HepG2 (cell line): Measurements from ENCODE around the gene EPHX1. TPM values are rescaled to one million over a fixed set of nuclear protein-coding genes. Genes with fewer than 3 reads are reported as not detected.

ENCODE experiments used
- ASH2L ChIP-seq: fragments of 300-600, 200-600 bp; sonication (generic); IDR thresholded peaks from 2 replicates; pipeline ENCODE4 v1.7.0; 2017; ENCODE audit warnings: low read depth, mild to moderate bottlenecking, moderate library complexity, mixed read lengths, low read length; ENCODE audit not compliant: insufficient read length
- CEBPB ChIP-seq: IDR thresholded peaks from 2 replicates; pipeline ENCODE4 v1.6.1; 2011; ENCODE audit warnings: low read depth, low read length, improper control_type of control experiment, borderline replicate concordance
- HDAC1 ChIP-seq: sonication (generic); formaldehyde crosslinking; IDR thresholded peaks from 2 replicates; pipeline ENCODE4 v1.5.1; 2020; ENCODE audit warnings: mild to moderate bottlenecking, missing genetic modification reagents
- HOXA3 ChIP-seq: sonication (generic); formaldehyde crosslinking; IDR thresholded peaks from 2 replicates; pipeline ENCODE4 v1.5.0; 2020; ENCODE audit warnings: missing genetic modification reagents
- ISX ChIP-seq: sonication (generic); formaldehyde crosslinking; conservative IDR thresholded peaks from 2 replicates; pipeline ENCODE4 v1.5.0; 2020; ENCODE audit warnings: missing genetic modification reagents
- NFE2L1 ChIP-seq: sonication (generic); formaldehyde crosslinking; IDR thresholded peaks from 2 replicates; pipeline ENCODE4 v1.4.0; 2020; ENCODE audit warnings: missing genetic modification reagents, mild to moderate bottlenecking, borderline replicate concordance
- ZBTB3 ChIP-seq: sonication (generic); formaldehyde crosslinking; IDR thresholded peaks from 2 replicates; pipeline ENCODE4 v1.4.0; 2020; ENCODE audit warnings: low read depth, mild to moderate bottlenecking, moderate library complexity, missing genetic modification reagents, borderline replicate concordance
- ZFAT ChIP-seq: sonication (generic); formaldehyde crosslinking; conservative IDR thresholded peaks from 2 replicates; pipeline ENCODE4 v1.8.1; 2023; ENCODE audit warnings: missing genetic modification reagents, inconsistent platforms
- ZNF333 ChIP-seq: sonication (generic); formaldehyde crosslinking; IDR thresholded peaks from 2 replicates; pipeline ENCODE4 v1.4.0; 2020; ENCODE audit warnings: mild to moderate bottlenecking, missing genetic modification reagents, borderline replicate concordance
- ZNF768 ChIP-seq: sonication (generic); formaldehyde crosslinking; IDR thresholded peaks from 2 replicates; pipeline ENCODE4 v1.4.0; 2020; ENCODE audit warnings: missing genetic modification reagents
- polyA plus RNA-seq, 8 experiments: library from polyadenylated mRNA; depleted of rRNA in 3 of 8; stranded (reverse) in 7 of 8; unstranded in 1 of 8; fragments of >200 nt; fragmentation: Illumina TruSeq in 4 of 8; extraction: Trizol in 4 of 8; gene quantifications; 2 replicates each; pipeline versions ENCODE4 v1.2.1 to v1.2.3, GENCODE V29; 2011 to 2016; ENCODE audit warnings: low read depth in 4 of 8, missing spikeins in 1 of 8, mixed read lengths in 1 of 8; ENCODE audit not compliant: insufficient read depth in 1 of 8
- total RNA-seq, 5 experiments: library from RNA; depleted of rRNA; stranded (reverse); fragments of >200 nt; fragmentation: Illumina TruSeq; extraction: Trizol; gene quantifications; 2 replicates each; pipeline ENCODE4 v1.2.3, GENCODE V29; 2016; ENCODE audit warnings: low read depth in 1 of 5
- TF ChIP-seq, protein P1 (sequence below): sonication (generic); formaldehyde crosslinking; IDR thresholded peaks from 2 replicates; pipeline ENCODE4 v1.5.1; 2020; ENCODE audit warnings: mild to moderate bottlenecking, missing genetic modification reagents, borderline replicate concordance
- TF ChIP-seq, protein P2 (sequence below): sonication (generic); formaldehyde crosslinking; IDR thresholded peaks from 2 replicates; pipeline ENCODE4 v1.5.1; 2020; ENCODE audit warnings: missing genetic modification reagents, mild to moderate bottlenecking, borderline replicate concordance
- TF ChIP-seq, protein P3 (sequence below): sonication (generic); formaldehyde crosslinking; IDR thresholded peaks from 2 replicates; pipeline ENCODE4 v1.4.0; 2020; ENCODE audit warnings: missing genetic modification reagents
- TF ChIP-seq, protein P4 (sequence below), 2 experiments: sonication (generic) in 1 of 2; formaldehyde crosslinking in 1 of 2; IDR thresholded peaks; 2 replicates each; pipeline versions ENCODE4 v1.4.0 to v1.6.1; 2018 to 2020; ENCODE audit warnings: missing genetic modification reagents in 2 of 2, borderline replicate concordance in 1 of 2, low read depth in 1 of 2, mild to moderate bottlenecking in 1 of 2, missing biosample characterization in 1 of 2
- TF ChIP-seq, protein P5 (sequence below): sonication (generic); formaldehyde crosslinking; IDR thresholded peaks from 2 replicates; pipeline ENCODE4 v1.4.0; 2020; ENCODE audit warnings: mild to moderate bottlenecking, missing genetic modification reagents
- TF ChIP-seq, protein P6 (sequence below): sonication (generic); formaldehyde crosslinking; IDR thresholded peaks from 2 replicates; pipeline ENCODE4 v1.4.0; 2020; ENCODE audit warnings: missing genetic modification reagents

EPHX1 gene
- total and polyA plus RNA-seq, 2 of the 13 experiments (the other 11 are each of a cell fraction or from before 2014, with no cell fraction given), result 27.7 to 36.5 TPM

DNA sequence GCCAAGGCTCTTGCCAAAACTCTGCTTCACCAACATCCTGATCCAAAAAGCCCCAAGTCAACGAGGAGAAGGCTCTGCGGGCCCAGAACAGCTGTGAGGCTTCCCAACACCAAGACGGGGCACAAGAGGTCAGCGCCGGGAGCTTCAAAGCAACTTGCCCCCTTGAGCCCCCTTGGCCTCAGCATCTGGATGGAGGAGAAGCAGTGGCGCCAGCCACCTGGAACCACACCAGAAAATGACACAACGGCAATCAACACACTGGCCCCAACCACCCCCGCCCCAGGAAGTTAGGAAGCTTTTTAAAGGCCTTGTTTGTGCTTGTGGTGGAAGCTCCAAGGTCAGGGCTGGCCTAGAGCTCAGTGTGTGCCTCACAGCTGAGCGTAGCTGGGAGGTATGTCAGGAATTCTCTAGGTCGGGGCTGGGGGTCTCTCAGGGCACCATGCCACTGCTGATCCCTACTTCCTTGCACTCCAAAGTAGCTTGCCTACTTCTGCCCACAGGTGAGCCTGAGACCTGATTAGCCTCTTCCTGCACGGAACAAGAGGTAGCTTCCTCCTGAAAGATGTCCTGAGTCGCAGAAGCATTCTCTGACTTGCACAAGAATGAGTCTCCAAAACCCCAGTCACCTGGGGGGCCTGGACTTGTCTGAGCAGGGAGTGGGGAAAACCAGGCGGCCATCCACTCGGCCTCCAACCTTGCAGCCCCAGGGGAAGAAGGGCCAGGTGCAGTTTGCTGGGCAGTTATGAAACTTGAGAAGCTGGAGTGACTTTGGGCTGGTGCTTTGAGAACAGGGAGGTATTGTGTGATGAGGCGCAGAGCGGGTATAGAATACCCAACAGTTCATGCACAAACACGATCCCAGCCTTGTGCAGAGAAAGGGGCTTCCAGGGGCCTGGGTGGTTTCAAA lies 42.0 kb upstream of the EPHX1 start (continued):
- TF ChIP-seq, protein P1, sequence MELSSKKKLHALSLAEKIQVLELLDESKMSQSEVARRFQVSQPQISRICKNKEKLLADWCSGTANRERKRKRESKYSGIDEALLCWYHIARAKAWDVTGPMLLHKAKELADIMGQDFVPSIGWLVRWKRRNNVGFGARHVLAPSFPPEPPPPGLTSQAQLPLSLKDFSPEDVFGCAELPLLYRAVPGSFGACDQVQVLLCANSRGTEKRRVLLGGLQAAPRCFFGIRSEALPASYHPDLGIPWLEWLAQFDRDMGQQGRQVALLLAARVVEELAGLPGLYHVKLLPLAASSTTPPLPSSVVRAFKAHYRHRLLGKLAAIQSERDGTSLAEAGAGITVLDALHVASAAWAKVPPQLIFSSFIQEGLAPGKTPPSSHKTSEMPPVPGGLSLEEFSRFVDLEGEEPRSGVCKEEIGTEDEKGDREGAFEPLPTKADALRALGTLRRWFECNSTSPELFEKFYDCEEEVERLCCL (CRISPR knock-in tag), result no peak
- no peak for TF ChIP-seq NFE2L1 (CRISPR knock-in tag)
- TF ChIP-seq HOXA3 (CRISPR knock-in tag), result no peak; the same call in 1 of the 2 replicates
- TF ChIP-seq ZFAT (CRISPR knock-in tag), result no peak
- TF ChIP-seq, protein P2, sequence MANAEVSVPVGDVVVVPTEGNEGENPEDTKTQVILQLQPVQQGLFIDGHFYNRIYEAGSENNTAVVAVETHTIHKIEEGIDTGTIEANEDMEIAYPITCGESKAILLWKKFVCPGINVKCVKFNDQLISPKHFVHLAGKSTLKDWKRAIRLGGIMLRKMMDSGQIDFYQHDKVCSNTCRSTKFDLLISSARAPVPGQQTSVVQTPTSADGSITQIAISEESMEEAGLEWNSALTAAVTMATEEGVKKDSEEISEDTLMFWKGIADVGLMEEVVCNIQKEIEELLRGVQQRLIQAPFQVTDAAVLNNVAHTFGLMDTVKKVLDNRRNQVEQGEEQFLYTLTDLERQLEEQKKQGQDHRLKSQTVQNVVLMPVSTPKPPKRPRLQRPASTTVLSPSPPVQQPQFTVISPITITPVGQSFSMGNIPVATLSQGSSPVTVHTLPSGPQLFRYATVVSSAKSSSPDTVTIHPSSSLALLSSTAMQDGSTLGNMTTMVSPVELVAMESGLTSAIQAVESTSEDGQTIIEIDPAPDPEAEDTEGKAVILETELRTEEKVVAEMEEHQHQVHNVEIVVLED (CRISPR knock-in tag), result no peak
- TF ChIP-seq CEBPB, result no peak
- TF ChIP-seq ZNF768 (CRISPR knock-in tag), result 0 out of 2 replicates have a peak, but pooled peaks have one; percentile 43
- TF ChIP-seq, protein P3, sequence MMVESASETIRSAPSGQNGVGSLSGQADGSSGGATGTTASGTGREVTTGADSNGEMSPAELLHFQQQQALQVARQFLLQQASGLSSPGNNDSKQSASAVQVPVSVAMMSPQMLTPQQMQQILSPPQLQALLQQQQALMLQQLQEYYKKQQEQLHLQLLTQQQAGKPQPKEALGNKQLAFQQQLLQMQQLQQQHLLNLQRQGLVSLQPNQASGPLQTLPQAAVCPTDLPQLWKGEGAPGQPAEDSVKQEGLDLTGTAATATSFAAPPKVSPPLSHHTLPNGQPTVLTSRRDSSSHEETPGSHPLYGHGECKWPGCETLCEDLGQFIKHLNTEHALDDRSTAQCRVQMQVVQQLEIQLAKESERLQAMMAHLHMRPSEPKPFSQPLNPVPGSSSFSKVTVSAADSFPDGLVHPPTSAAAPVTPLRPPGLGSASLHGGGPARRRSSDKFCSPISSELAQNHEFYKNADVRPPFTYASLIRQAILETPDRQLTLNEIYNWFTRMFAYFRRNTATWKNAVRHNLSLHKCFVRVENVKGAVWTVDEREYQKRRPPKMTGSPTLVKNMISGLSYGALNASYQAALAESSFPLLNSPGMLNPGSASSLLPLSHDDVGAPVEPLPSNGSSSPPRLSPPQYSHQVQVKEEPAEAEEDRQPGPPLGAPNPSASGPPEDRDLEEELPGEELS, result peak; percentile 86
- TF ChIP-seq, protein P4, sequence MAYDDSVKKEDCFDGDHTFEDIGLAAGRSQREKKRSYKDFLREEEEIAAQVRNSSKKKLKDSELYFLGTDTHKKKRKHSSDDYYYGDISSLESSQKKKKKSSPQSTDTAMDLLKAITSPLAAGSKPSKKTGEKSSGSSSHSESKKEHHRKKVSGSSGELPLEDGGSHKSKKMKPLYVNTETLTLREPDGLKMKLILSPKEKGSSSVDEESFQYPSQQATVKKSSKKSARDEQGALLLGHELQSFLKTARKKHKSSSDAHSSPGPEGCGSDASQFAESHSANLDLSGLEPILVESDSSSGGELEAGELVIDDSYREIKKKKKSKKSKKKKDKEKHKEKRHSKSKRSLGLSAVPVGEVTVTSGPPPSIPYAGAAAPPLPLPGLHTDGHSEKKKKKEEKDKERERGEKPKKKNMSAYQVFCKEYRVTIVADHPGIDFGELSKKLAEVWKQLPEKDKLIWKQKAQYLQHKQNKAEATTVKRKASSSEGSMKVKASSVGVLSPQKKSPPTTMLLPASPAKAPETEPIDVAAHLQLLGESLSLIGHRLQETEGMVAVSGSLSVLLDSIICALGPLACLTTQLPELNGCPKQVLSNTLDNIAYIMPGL (CRISPR knock-in tag; IDR thresholded peaks at IDR 0.05; ENCODE audit: borderline replicate concordance in 1 of 2, low read depth in 1 of 2), result peak; percentile 25 to 32; a peak in 1 of 4 replicates
- no peak for TF ChIP-seq ASH2L
- no peak for TF ChIP-seq ZNF333 (CRISPR knock-in tag)
- peak; percentile 60 for TF ChIP-seq HDAC1 (CRISPR knock-in tag)
- TF ChIP-seq ZBTB3 (CRISPR knock-in tag), result no peak; the same call in 1 of the 2 replicates
- TF ChIP-seq, protein P5, sequence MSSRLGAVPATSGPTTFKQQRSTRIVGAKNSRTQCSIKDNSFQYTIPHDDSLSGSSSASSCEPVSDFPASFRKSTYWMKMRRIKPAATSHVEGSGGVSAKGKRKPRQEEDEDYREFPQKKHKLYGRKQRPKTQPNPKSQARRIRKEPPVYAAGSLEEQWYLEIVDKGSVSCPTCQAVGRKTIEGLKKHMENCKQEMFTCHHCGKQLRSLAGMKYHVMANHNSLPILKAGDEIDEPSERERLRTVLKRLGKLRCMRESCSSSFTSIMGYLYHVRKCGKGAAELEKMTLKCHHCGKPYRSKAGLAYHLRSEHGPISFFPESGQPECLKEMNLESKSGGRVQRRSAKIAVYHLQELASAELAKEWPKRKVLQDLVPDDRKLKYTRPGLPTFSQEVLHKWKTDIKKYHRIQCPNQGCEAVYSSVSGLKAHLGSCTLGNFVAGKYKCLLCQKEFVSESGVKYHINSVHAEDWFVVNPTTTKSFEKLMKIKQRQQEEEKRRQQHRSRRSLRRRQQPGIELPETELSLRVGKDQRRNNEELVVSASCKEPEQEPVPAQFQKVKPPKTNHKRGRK, result no peak
- TF ChIP-seq ISX (CRISPR knock-in tag), result no peak
- TF ChIP-seq, protein P6, sequence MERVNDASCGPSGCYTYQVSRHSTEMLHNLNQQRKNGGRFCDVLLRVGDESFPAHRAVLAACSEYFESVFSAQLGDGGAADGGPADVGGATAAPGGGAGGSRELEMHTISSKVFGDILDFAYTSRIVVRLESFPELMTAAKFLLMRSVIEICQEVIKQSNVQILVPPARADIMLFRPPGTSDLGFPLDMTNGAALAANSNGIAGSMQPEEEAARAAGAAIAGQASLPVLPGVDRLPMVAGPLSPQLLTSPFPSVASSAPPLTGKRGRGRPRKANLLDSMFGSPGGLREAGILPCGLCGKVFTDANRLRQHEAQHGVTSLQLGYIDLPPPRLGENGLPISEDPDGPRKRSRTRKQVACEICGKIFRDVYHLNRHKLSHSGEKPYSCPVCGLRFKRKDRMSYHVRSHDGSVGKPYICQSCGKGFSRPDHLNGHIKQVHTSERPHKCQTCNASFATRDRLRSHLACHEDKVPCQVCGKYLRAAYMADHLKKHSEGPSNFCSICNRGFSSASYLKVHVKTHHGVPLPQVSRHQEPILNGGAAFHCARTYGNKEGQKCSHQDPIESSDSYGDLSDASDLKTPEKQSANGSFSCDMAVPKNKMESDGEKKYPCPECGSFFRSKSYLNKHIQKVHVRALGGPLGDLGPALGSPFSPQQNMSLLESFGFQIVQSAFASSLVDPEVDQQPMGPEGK (CRISPR knock-in tag), result peak; percentile 97
